ENCODE data around the gene FABP1.

Gene FABP1

GRCh38 chr2:88115825-88116518, 11.9 kb downstream of the FABP1 start:
- no peak for DNase-seq (ENCODE audit: low read depth in 2 of 2)

GRCh38 chr2:88114889-88115288, 13.0 kb downstream of the FABP1 start:
- DNase-seq (ENCODE audit: low read depth in 2 of 2), result no peak

GRCh38 chr2:88113069-88113468, 14.8 kb downstream of the FABP1 start:
- no peak for DNase-seq (ENCODE audit: low read depth in 2 of 2)

- no peak for DNase-seq (ENCODE audit: low read depth in 2 of 2)
These were observed 17.0 kb downstream of the FABP1 start for GRCh38 chr2:88110830-88111229.

GRCh38 chr2:88108796-88109195, 19.1 kb downstream of the FABP1 start:
- no peak for DNase-seq (ENCODE audit: low read depth in 2 of 2)

GRCh38 chr2:88100489-88100858, 27.4 kb downstream of the FABP1 start:
- DNase-seq (ENCODE audit: low read depth in 2 of 2), result no peak

- no peak for DNase-seq (ENCODE audit: low read depth in 2 of 2)
These were observed 27.9 kb downstream of the FABP1 start for GRCh38 chr2:88099798-88100488.

GRCh38 chr2:88098558-88098900, 29.3 kb downstream of the FABP1 start:
- no peak for DNase-seq (ENCODE audit: low read depth in 2 of 2)

GRCh38 chr2:88097891-88098557, 29.8 kb downstream of the FABP1 start:
- DNase-seq (ENCODE audit: low read depth in 2 of 2), result no peak

GRCh38 chr2:88097192-88097591, 30.7 kb downstream of the FABP1 start:
- DNase-seq (ENCODE audit: low read depth in 2 of 2), result no peak

GRCh38 chr2:88096708-88097107, 31.2 kb downstream of the FABP1 start:
- DNase-seq (ENCODE audit: low read depth in 2 of 2), result no peak

- DNase-seq (ENCODE audit: low read depth in 2 of 2), result no peak
These were observed 32.8 kb downstream of the FABP1 start for GRCh38 chr2:88095022-88095421.

- DNase-seq (ENCODE audit: low read depth in 2 of 2), result no peak
These were observed 35.1 kb downstream of the FABP1 start for GRCh38 chr2:88092773-88093172.

GRCh38 chr2:88091943-88092342, 35.9 kb downstream of the FABP1 start:
- no peak for DNase-seq (ENCODE audit: low read depth in 2 of 2)

GRCh38 chr2:88090446-88091283, 37.2 kb downstream of the FABP1 start:
- peak; percentile 5 to 35 for DNase-seq (ENCODE audit: low read depth in 2 of 2)

- no peak for DNase-seq (ENCODE audit: low read depth in 2 of 2)
These were observed 38.9 kb downstream of the FABP1 start for GRCh38 chr2:88088999-88089398.

GRCh38 chr2:88087763-88088162, 40.1 kb downstream of the FABP1 start:
- no peak for DNase-seq (ENCODE audit: low read depth in 2 of 2)

GRCh38 chr2:88087073-88087472, 40.8 kb downstream of the FABP1 start:
- no peak for DNase-seq (ENCODE audit: low read depth in 2 of 2)

GRCh38 chr2:88086401-88086800, 41.5 kb downstream of the FABP1 start:
- DNase-seq (ENCODE audit: low read depth in 2 of 2), result no peak

GRCh38 chr2:88085602-88086001, 42.3 kb downstream of the FABP1 start:
- DNase-seq (ENCODE audit: low read depth in 2 of 2), result no peak

GRCh38 chr2:88085099-88085498, 42.8 kb downstream of the FABP1 start:
- no peak for DNase-seq (ENCODE audit: low read depth in 2 of 2)

GRCh38 chr2:88082781-88083180, 45.1 kb downstream of the FABP1 start:
- DNase-seq (ENCODE audit: low read depth in 2 of 2), result no peak
